Stimulated activated CD8-positive, alpha-beta memory T cell treated with anti-CD3 and anti-CD28 coated beads, Interleukin-7, amount 100 ng/mL, for 24 hours (primary cell): ENCODE results near the gene CEACAM21.
"Not testable (repeated sequence)": the region's sequence is repeated elsewhere in the genome, so short reads cannot be mapped to it uniquely, and the experiment has no call there.

ENCODE experiments used
- DNase-seq: peaks from one replicate; pipeline ENCODE4 v3.0.0-alpha.2; 2020; ENCODE audit warnings: low read depth

CEACAM21 gene

GRCh38 chr19:41549884-41550283 is 26.1 kb upstream of the CEACAM21 start:
- DNase-seq, result no peak

DNA sequence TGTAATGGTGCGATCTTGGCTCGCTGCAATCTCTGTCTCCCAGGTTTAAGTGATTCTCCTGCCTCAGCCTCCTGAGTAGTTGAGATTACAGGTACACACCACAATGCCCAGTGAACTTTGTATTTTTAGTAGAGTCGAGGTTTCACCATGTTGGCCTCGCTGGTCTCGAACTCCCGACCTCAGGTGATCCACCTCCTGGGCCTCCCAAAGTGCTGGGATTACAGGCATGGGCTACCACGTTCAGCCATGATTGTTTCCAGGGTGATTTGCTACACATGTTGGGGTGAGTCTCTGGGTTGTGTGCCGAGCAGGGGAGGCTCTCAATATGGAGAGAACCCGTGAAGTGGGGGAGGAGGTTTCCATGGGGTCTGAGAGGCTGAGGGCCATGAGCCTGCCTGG is 24.8 kb upstream of the CEACAM21 start:
- DNase-seq, result no peak

GRCh38 chr19:41551711-41552110 is 24.3 kb upstream of the CEACAM21 start:
- DNase-seq, result no peak

- DNase-seq, result no peak
Measured at GRCh38 chr19:41552558-41552957, 23.4 kb upstream of the CEACAM21 start.

- no peak for DNase-seq
Measured at GRCh38 chr19:41553804-41554203, 22.2 kb upstream of the CEACAM21 start.

DNA sequence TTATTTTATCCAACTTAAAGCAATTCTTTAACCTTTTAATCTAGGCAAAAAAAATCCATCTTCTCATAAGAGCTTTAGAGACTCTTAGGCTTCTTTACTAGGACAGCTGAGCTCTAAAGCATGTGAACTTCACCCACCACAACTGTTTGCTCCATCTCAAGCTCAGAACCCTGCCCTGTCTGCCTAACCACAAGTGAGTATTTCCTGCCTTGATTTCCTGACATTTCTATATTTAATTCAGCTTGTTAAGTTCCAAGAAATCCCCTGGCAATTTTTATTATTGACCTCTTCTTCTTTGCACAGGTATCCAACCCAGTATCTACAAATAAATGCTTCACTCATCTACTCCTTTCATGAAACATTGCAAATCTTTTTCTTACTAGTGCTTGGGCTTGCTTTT is 21.1 kb upstream of the CEACAM21 start:
- no peak for DNase-seq

GRCh38 chr19:41555748-41556147 is 20.2 kb upstream of the CEACAM21 start:
- no peak for DNase-seq

DNA sequence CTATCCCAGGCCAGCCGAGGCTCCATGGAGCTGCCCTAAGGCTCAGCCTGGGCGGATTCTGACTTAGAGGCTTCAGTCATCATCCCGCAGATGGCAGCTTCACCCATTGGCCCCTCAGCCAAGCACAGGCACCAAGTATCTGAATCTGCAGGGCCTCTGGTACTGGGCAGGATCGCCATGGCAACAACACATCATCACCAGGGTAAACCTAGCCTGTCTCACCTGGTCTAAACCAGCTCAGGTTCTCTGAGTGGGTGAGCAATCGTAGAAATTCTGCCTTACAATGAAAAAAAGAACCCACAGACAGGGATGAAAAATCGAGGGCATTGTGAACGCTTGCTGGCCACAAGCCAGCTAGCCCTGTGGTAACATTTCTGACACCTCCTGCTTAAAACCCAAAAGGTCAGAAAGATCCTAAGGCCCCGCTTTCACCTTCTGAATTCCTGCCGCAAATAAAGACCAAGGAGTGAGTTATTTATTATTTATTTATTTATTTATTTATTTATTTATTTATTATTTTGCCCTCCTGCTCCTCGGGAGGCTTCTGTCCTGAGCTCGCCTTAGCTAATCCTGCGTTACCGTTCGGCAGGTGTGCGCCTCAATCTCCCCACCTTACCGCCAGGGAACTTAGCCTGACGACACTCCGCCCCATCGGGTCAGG is 12.0 kb upstream of the CEACAM21 start:
- DNase-seq, result no peak

DNA sequence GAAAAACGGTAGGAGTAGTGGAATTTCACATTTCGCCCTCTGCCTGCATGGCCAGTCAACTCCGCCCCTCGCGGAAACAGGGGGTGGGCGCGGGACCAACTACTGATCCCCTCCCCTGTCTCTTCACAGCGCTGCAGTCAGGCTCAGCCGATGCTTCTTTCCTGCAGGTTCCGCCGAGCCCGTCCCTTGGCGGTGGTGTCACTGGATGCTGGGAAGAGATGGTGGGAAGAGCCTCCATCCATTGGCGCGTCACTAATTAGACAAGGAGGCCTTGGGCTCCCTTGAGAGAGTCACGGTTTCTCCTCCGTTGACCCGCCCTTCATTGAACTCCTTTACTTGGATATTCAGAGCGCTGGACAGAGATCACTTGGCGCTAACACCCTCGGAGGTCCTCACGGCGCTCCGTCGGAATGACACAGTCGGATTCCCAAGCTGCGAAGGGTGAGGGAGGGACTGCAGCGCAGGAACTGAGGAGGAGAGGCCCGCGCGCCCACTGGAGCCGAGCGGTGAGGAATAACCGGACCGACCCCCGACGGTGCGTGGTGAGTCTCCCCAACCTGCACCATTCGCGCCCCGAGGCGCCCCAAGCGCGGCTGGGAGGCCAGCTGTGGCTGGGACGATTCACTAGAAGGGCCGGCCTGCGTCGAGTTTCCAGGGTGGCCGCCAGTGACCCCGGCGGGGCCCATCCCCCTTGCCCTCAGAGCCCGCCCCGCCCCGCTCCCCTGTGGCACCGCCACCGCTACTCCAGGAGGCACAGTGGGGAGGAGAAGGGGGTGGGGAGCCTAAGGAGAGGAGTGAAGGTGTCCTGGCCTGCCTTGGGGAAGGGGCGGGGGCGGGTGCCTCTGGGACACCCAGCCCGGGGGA is 11.2 kb upstream of the CEACAM21 start:
- DNase-seq, result no peak

GRCh38 chr19:41565379-41565720 is 10.6 kb upstream of the CEACAM21 start:
- no peak for DNase-seq

DNA sequence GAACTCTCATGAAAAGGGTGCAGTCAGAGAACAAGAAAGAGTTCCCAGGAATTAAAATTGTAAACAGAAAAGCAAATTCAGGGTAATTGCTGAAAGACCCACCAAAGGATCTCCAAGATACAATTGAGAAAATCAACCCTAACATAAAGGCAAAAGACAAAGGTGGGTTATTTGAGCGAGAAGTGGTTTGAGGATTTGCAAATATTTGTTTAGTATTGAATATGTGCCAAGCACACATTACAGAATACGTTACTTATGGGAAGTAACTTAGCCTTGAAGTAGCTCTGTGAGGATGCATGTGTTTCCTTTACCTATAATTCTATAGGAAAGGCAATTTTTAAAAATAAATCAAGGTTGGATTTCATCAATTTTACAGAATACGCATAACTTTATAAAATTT is 10.0 kb upstream of the CEACAM21 start:
- no peak for DNase-seq

GRCh38 chr19:41569481-41570150 is 6.3 kb upstream of the CEACAM21 start:
- no peak for DNase-seq

- DNase-seq, result no peak
Measured at GRCh38 chr19:41570179-41570578, 5.8 kb upstream of the CEACAM21 start.

- DNase-seq, result peak; percentile 68
Measured at GRCh38 chr19:41570639-41571112, 5.3 kb upstream of the CEACAM21 start.

DNA sequence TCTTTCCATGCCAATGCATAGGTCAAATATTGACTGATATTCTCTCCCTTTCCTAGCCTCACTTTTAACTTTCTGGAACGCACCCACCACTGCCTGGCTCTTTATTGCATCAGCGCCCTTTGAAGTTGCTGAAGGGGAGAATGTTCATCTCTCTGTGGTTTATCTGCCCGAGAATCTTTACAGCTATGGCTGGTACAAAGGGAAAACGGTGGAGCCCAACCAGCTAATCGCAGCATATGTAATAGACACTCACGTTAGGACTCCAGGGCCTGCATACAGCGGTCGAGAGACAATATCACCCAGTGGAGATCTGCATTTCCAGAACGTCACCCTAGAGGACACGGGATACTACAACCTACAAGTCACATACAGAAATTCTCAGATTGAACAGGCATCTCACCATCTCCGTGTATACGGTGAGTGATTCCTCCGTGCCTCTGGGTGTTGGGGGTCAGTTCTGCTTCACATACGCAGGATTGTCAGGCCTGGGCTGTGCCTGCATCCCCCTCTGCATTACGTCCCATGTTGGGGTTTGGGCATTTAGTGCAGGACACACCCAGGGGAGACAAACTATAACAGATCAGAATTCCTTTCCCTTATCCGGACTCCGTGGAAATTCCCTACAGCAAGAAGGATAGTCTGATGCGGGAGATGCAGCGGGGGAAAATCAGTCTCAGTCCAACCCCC is 1.3 kb downstream of the CEACAM21 start:
- no peak for DNase-seq

DNA sequence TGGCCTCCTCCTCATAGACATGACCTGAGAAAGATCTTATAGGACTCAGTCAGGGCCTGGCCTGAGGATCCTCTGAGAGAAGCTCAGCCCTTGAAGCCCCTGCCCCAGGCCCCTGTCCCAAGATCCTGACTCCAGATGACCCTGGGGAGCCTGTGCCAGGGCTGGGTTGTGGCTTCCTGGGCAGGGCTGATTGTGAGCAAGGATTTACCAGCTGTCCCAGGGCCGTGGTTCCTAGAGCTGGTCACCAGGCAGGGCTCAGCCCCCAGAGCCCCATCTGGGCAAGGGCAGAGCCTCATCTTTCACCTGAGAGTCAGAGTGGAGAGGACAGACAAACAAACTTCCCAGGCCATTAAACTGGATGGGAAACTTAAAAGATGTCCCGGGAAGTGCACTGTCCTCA is 1.9 kb downstream of the CEACAM21 start:
- DNase-seq, result no peak

- DNase-seq, result no peak
Measured at GRCh38 chr19:41578886-41579285, 2.9 kb downstream of the CEACAM21 start.

DNA sequence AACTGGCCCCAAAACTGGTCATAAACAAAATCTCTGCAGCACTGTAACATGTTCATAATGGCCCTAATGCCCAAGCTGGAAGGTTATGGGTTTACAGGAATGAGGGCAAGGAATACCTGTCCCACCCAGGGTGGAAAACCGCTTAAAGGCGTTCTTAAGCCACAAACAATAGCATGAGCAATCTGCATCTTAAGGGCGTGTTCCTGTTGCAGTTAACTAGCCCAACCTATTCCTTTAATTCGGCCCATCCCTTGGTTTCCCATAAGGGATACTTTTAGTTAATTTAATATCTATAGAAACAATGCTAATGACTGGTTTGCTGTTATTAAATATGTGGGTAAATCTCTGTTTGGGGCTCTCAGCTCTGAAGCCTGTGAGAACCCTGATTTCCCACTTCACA is 5.1 kb downstream of the CEACAM21 start:
- not testable (repeated sequence) for DNase-seq

DNA sequence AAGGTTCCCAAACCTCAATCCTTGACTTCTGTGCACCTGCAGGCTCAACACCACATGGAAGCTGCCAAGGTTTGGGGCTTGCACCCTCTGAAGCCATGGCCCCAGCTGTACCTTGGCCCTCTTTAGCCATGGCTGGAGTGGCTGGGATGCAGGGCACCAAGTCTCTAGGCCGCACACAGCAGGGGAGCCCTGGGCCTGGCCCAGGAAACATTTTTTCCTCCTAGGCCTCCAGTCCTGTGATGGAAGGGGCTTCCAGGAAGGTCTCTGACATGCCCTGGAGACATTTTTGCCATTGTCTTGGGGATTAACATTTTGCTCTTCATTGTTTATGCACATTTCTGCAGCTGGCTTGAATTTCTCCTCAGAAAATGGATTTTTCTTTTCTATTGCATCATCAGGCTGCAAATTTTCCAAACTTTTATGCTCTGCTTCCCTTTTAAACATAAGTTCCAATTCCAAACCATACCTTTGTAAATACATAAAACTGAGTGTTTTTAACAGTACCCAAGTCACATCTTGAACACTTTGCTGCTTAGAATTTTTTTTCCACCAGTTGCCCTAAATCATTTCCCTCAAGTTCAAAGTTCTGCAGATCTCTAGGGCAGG is 6.7 kb downstream of the CEACAM21 start:
- DNase-seq, result not testable (repeated sequence)

DNA sequence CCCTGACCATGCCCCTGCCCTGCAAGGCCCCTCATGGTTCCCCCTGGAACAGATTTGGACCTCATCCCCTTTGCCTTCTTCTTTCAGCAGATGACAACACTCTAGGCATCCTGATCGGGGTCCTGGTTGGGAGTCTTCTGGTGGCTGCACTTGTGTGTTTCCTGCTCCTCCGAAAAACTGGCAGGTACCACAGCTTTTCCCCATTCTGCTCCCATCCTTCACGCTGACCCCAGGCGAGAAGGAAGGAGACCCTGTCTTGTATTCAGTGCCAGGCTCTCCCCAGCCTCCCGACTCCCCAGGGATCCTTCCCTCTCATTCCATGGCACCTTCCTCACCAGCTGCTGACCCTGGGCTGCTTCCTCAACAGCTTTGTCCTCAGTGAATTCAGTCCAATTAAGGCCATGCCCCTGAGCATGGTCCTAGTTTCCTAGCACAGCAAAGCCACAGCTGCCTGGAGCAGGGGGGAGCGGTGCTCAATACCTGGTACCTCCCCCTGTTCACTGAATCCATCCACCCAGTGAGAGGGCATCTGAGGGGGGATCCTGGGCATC is 8.4 kb downstream of the CEACAM21 start:
- no peak for DNase-seq

GRCh38 chr19:41584931-41585330 is 9.0 kb downstream of the CEACAM21 start:
- DNase-seq, result no peak

- DNase-seq, result no peak
Measured at GRCh38 chr19:41586064-41586463, 10.1 kb downstream of the CEACAM21 start.
